CD4-positive, alpha-beta T cell (primary cell): ENCODE measurements around the gene MAPK11. TPM values are rescaled to one million over a fixed set of nuclear protein-coding genes. Genes with fewer than 3 reads are reported as not detected.

Experiments
- ATAC-seq: fragments of 200-7000 bp; cut with Tn5 transposase; one replicate; pipeline ENCODE4 v1.10.0; 2022; ENCODE audit warnings: mild to moderate bottlenecking; ENCODE audit not compliant: poor library complexity
- CTCF ChIA-PET: fragments of 350-600 bp; sonication (Branson Sonifier 250); formaldehyde crosslinking; loops from one replicate; lab custom pipeline; 2021; ENCODE audit warnings: antibody characterized with exemption, inconsistent platforms; lab: Charles Lee
- POLR2A ChIA-PET: fragments of 350-600 bp; sonication (Branson Sonifier 250); formaldehyde crosslinking; loops from one replicate; lab custom pipeline; 2021; ENCODE audit warnings: antibody characterized with exemption, inconsistent platforms; lab: Charles Lee
- DNase-seq, 14 experiments: peaks; one replicate each; pipeline ENCODE4 v3.0.0-alpha.2; 2013 to 2020; ENCODE audit warnings: mixed read lengths in 2 of 14
- H3K27ac ChIP-seq, 2 donors: one replicate each; pipeline versions ENCODE4 v1.5.1 to v1.7.0; 2013; ENCODE audit warnings: low read length in 2 of 2, low read depth in 1 of 2, mild to moderate bottlenecking in 1 of 2
- H3K27me3 ChIP-seq, 2 experiments: 1 replicate in 1 of 2; 2 replicates in 1 of 2; pipeline versions ENCODE4 v1.6.1 to v1.7.0; 2013; ENCODE audit warnings: low read length in 2 of 2, control low read depth in 1 of 2, mild to moderate bottlenecking in 1 of 2, moderate library complexity in 1 of 2; ENCODE audit not compliant: insufficient read depth in 2 of 2, control insufficient read depth in 1 of 2
- H3K36me3 ChIP-seq: one replicate; pipeline ENCODE4 v1.6.1; 2013; ENCODE audit warnings: low read length, control low read depth; ENCODE audit not compliant: insufficient read depth
- H3K4me1 ChIP-seq: one replicate; pipeline ENCODE4 v1.6.1; 2013; ENCODE audit warnings: low read length, control low read depth; ENCODE audit not compliant: insufficient read depth
- H3K4me3 ChIP-seq: one replicate; pipeline ENCODE4 v1.5.1; 2013; ENCODE audit warnings: mild to moderate bottlenecking, low read length, moderate library complexity
- H3K9me3 ChIP-seq, 2 experiments: 1 replicate in 1 of 2; 2 replicates in 1 of 2; pipeline versions ENCODE4 v1.6.1 to v1.7.0; 2013; ENCODE audit warnings: low read length in 2 of 2, mild to moderate bottlenecking in 2 of 2, control low read depth in 1 of 2, moderate library complexity in 1 of 2; ENCODE audit not compliant: control insufficient read depth in 1 of 2, insufficient read depth in 1 of 2
- H3K27ac Mint-ChIP-seq: one replicate; pipeline ENCODE4 v1.8.0; 2020; ENCODE audit warnings: mixed read lengths
- H3K27me3 Mint-ChIP-seq: one replicate; pipeline ENCODE4 v1.8.0; 2021; ENCODE audit warnings: mixed read lengths
- H3K36me3 Mint-ChIP-seq: one replicate; pipeline ENCODE4 v1.8.0; 2021; ENCODE audit warnings: low read depth, mixed read lengths
- H3K4me1 Mint-ChIP-seq: one replicate; pipeline ENCODE4 v1.8.0; 2021; ENCODE audit warnings: low read depth, mixed read lengths
- H3K4me3 Mint-ChIP-seq: one replicate; pipeline ENCODE4 v1.8.0; 2020; ENCODE audit warnings: mild to moderate bottlenecking, mixed read lengths
- H3K9me3 Mint-ChIP-seq: one replicate; pipeline ENCODE4 v1.8.0; 2020; ENCODE audit warnings: mixed read lengths
- CTCF ChIP-seq: fragments of 200-600 bp; IDR thresholded peaks from one replicate; pipeline ENCODE4 v1.8.0; 2022; ENCODE audit warnings: antibody characterized with exemption, mild to moderate bottlenecking
- intact Hi-C, 2 experiments: fragments of 100-400 bp; cut with DNase I in 1 of 2; cut with micrococcal nuclease in 1 of 2; formaldehyde crosslinking; loops; one replicate each; pipeline versions ENCODE4 v1.15.1 to v1.9.0; 2023 to 2025; cut with DNase I, micrococcal nuclease
- total RNA-seq, 174 experiments: library from RNA in 2 of 174; stranded (reverse) in 2 of 174; gene quantifications; one replicate each; pipeline ENCODE4 v1.2.3 and lab custom pipeline; 2021 to 2026

The MAPK11 gene
- total RNA-seq, 2 experiments from 2014 or later, result 4.2 to 4.9 TPM

GRCh38 chr22:50271519-50271970, 1.4 kb upstream of the MAPK11 start:
- no peak for ATAC-seq
- ChIA-PET CTCF (interaction anchor here (0.6 to 2.1 kb wide), 3 partner anchors 21 to 329 kb away, joined by 3 to 6 read pairs (median 4); partner anchors contain the start of genes HDAC10 and PPP6R2), POLR2A (interaction anchor here (1.1 kb wide), 1 partner anchor 70 kb away, joined by 5 read pairs; no protein-coding TSS in a partner anchor)
- H3K4me3 ChIP-seq, result peak overlapping the region; percentile 52
- Mint-ChIP-seq H3K27ac (no peak overlapping the region), H3K9me3 (no peaks in the 10 kb centered on the region), H3K36me3 (no peaks in the 10 kb centered on the region), H3K4me1 (peaks cover 22% of the 10 kb centered on the region), H3K4me3 (no peak overlapping the region), H3K27me3 (no peaks in the 10 kb centered on the region)
- H3K27me3 ChIP-seq, result no peaks in the 10 kb centered on the region
- H3K27ac ChIP-seq, result no peak overlapping the region
- H3K9me3 ChIP-seq, result peaks cover 0 to 17% of the 10 kb centered on the region in 2 experiments
- no peak for TF ChIP-seq CTCF
- intact Hi-C loops, result loop anchor here (2.0 to 10.0 kb wide), 3 partner anchors 19 to 343 kb away; partner anchors contain the start of gene PPP6R2 (in 1 of the 2)
- H3K4me1 ChIP-seq, result peaks cover 46% of the 10 kb centered on the region
- peak in 12 of 14 experiments; percentile 16 to 78 (median 52) for DNase-seq
- H3K36me3 ChIP-seq, result no peaks in the 10 kb centered on the region

- Histone ChIP-seq H3K36me3 (no peaks in the 10 kb centered on the region), H3K27me3 (no peaks in the 10 kb centered on the region), H3K4me1 (peaks cover 46% of the 10 kb centered on the region), H3K9me3 (peaks cover 0 to 11% of the 10 kb centered on the region in 2 experiments), H3K27ac (no peak overlapping the region), H3K4me3 (peak overlapping the region; percentile 52)
- peaks cover 22% of the 10 kb centered on the region for H3K4me1 Mint-ChIP-seq
- peak; percentile 7 for TF ChIP-seq CTCF
- H3K9me3 Mint-ChIP-seq, result no peaks in the 10 kb centered on the region
- no peak overlapping the region for H3K27ac Mint-ChIP-seq
- no peaks in the 10 kb centered on the region for H3K27me3 Mint-ChIP-seq
- CTCF ChIA-PET, result interaction anchor here (0.6 to 2.1 kb wide), 2 partner anchors 72 to 329 kb away, joined by 4 to 6 read pairs; partner anchors contain the start of gene PPP6R2
- ATAC-seq (peak; percentile 56), DNase-seq (peak; percentile 47 to 84 (median 66))
- no peaks in the 10 kb centered on the region for H3K36me3 Mint-ChIP-seq
- POLR2A ChIA-PET, result no interaction called here
- intact Hi-C loops, result loop anchor here (2.0 to 10.0 kb wide), 3 partner anchors 18 to 344 kb away; partner anchors contain the start of gene PPP6R2 (in 1 of the 2)
- peak overlapping the region; percentile 78 for H3K4me3 Mint-ChIP-seq
These were observed 650 bp upstream of the MAPK11 start for GRCh38 chr22:50270666-50271394.

GRCh38 chr22:50269573-50269969, 609 bp downstream of the MAPK11 start:
- peak overlapping the region; percentile 52 for H3K4me3 ChIP-seq
- no peaks in the 10 kb centered on the region for H3K27me3 ChIP-seq
- DNase-seq, result no peak
- POLR2A ChIA-PET, result interaction anchor here (0.6 to 1.6 kb wide), 2 partner anchors 18 to 351 kb away, joined by 3 to 5 read pairs; partner anchors contain the start of gene HDAC10
- Mint-ChIP-seq H3K36me3 (no peaks in the 10 kb centered on the region), H3K27me3 (peaks cover 6% of the 10 kb centered on the region), H3K4me3 (peak overlapping the region; percentile 75), H3K9me3 (no peaks in the 10 kb centered on the region), H3K27ac (no peak overlapping the region), H3K4me1 (peaks cover 22% of the 10 kb centered on the region)
- ATAC-seq, result no peak
- H3K9me3 ChIP-seq, result peaks cover 0 to 10% of the 10 kb centered on the region in 2 experiments
- peaks cover 46% of the 10 kb centered on the region for H3K4me1 ChIP-seq
- TF ChIP-seq CTCF, result no peak
- H3K27ac ChIP-seq, result no peak overlapping the region
- H3K36me3 ChIP-seq, result no peaks in the 10 kb centered on the region
- CTCF ChIA-PET, result no interaction called here
- intact Hi-C loops, result no loop called here
